ENCODE measurements around the gene DCC.

DNA sequence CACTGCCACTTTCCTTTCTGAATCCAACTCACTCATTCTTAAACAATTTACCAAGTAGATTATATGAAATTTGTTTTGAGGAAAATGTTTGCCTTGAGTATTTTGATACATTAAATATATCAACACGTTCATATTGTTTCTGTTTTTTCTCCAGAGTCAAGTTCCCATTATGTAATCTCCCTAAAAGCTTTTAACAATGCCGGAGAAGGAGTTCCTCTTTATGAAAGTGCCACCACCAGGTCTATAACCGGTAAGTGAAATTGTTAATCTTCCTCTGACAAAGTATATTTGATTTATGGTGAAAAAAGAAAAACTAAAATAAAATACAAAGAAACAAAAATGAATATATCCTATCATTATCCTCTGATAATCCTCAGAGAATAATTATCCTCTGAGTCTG lies 1045.9 kb downstream of the DCC start:
- TF ChIP-seq GATA3 (IDR thresholded peaks at IDR 0.05; ENCODE audit: low read depth, low read length) (no peak), GATA2 (IDR thresholded peaks at IDR 0.05; ENCODE audit: low read depth, low read length) (no peak)
